Stimulated activated CD4-positive, alpha-beta T cell treated with anti-CD3 and anti-CD28 coated beads, Interleukin-1b, Interleukin-23, amount 100 ng/mL, for 24 hours (primary cell): Measurements from ENCODE around the gene MARCHF2.
A peak's percentile ranks its signal among the peaks of the same experiment; 100 is the strongest.
"Not testable (repeated sequence)": the region's sequence is repeated elsewhere in the genome, so short reads cannot be mapped to it uniquely, and the experiment has no call there.

Source experiments
- DNase-seq, 4 experiments: peaks; one replicate each; pipeline ENCODE4 v3.0.0-alpha.2; 2020; ENCODE audit warnings: low read depth in 4 of 4, low spot score in 1 of 4

MARCHF2 gene

GRCh38 chr19:8404391-8405151, 8.5 kb upstream of the MARCHF2 start:
- DNase-seq: no peak

GRCh38 chr19:8410718-8411117, 2.4 kb upstream of the MARCHF2 start:
- not testable (repeated sequence) for DNase-seq

DNA sequence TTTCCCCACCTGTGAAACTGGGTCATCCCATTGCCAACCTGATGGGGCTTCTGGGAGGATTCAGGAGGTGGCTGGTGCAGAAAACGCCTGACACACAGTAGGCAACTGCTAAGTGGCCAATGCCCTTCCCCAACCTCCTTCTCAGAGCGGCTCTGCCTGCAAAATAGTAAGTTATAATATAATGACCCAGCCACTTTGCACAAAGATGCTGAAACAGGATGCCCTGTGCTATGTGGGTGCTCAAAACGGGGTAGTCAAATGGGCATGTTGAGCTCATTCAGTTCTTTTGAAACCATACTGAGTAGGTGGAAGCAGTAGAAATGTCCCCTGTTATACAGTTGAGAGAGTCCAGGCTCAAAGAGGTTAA, 507 bp downstream of the MARCHF2 start:
- DNase-seq: no peak

DNA sequence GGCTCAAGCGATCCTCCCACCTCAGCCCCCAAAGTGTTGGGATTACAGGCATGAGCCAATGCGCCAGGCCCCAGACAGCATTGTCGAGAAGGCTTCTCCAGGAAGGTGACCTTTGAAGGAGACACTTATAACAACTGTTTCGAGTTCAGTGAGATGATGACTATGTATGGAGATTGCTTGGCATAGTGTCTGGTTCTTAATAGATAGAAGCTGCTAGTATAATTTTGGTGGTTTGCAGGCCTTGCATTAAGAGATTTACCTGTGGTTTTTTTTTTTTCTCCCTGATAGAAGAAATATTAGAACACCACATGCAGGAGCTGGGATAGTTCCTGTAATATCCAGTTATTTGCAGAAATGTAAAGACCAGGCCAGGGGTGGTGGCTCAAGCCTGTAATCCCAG, 3.7 kb downstream of the MARCHF2 start:
- no peak for DNase-seq

DNA sequence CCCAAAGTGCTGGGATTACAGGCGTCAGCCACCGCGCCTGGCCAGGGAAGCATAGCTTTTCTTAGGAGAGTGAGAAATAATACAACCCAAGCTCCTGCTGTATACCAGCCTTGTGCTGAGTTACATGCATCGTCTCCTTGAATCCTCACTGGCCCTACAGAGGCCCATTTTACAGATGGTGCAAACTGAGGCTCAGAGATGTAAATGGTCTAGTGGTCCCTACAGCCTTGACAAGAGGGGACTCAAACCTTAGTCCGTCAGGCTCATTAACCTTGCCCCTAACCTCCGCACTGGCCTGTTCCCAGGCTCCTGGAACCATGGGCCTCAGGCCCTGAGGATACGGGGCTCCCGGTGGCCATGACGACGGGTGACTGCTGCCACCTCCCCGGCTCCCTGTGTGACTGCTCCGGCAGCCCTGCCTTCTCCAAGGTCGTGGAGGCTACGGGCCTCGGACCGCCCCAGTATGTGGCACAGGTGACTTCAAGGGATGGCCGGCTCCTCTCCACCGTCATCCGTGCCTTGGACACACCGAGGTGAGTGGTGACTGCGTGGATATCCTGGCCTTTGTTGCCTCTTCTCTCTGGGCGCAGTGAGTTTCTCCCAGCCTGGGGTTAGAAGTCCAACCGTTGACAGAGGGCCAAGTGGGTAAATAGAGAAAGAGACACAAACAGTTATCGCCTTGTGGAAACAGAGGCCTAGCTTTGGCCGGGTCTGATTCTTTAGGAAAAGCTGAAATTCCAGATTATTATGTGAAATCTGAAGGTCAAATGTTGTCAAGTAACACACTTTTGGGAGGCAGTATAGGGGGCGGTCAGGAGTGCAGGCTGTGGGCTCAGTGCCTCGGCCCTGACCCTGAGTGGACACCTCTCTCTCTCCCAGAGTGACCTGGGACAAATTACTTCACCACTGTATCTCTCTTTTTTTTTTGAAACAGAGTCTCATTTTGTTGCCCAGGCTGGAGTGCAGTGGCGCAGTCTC, 8.7 kb downstream of the MARCHF2 start:
- no peak for DNase-seq

DNA sequence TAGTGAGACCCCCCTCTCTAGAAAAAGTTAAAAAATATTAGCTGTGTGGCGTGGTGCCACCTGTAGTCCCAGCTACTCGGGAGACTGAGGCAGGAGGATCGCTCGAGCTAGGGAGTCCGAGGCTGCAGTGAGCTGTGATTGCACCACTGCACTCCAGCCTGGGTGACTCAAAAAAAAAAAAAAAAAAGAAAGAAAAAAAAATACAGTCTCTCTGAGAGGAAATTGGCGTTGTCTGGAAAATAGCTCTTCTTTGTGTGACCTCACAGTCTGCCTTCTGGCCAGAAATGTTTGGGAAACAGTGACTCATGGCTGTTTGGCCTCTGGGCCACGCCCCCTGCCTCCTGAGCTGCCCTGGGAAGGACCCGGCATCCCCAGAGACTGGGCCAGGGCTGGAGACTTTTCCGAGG, 10.7 kb downstream of the MARCHF2 start:
- no peak for DNase-seq

GRCh38 chr19:8425331-8425730, 12.2 kb downstream of the MARCHF2 start:
- DNase-seq: not testable (repeated sequence)

GRCh38 chr19:8426283-8426682, 13.2 kb downstream of the MARCHF2 start:
- no peak for DNase-seq

DNA sequence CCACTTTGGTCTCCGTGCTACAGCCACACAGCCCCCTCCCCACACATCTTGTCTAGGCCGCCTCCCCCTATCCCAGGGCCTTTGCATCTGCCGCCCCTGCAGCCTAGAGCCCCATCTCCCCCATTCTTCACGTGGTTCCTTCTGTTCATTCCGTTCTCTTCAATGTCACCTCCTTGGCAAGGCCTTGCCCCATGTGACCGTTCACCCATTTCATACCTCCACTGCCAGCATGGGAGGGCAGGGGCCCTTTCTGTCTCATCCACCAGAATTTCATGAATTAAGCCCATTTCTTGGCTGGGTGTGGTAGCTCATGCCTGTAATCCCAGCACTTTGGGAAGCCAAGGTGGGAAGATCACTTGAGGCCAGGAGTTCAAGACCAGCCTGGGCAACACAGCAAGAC, 15.9 kb downstream of the MARCHF2 start:
- DNase-seq: no peak

DNA sequence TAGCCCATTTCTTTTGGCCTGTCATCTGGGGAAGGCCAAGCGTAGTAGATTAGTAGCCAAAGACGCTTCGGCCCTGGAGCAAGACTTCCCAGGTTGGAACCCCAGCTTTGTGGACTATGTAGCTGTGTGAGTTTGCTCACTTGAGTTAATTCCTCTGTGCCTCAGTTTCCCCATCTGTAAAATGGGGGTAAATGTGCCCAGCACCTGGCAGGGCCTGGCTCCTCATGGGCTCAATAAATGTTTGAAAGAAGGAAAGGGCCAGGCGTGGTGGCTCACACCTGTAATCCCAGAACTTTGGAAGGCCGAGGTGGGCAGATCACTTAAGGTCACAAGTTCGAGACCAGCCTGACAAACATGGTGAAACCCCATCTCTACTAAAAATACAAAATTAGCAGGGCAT, 16.7 kb downstream of the MARCHF2 start:
- no peak for DNase-seq

DNA sequence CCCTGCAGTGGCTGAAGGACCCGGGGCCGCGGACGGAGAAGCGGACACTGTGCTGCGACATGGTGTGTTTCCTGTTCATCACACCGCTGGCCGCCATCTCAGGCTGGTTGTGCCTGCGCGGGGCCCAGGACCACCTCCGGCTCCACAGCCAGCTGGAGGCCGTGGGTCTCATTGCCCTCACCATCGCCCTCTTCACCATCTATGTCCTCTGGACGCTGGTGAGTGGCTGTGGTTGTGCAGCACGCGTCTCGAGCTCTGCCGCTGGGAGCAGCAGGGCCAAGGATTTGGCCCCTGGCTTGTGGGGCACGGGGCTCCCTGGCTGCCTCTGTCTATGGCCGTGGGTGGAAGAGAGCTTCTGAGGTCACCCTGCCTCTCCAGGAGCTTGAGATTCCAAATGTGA, 17.5 kb downstream of the MARCHF2 start:
- DNase-seq: no peak

DNA sequence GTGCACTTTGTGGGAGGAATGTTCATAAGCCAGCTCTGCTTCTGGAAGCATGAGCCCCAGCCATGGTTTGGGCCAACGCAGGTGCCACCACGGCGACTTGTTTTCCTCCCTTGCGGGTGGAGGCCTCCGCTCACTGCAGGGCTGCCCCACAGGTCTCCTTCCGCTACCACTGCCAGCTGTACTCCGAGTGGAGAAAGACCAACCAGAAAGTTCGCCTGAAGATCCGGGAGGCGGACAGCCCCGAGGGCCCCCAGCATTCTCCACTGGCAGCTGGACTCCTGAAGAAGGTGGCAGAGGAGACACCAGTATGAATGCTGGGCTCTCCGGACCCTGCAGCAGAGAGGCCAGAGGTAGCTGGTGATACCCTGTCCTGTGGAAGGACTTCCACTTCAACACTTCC, 25.1 kb downstream of the MARCHF2 start:
- no peak for DNase-seq

DNA sequence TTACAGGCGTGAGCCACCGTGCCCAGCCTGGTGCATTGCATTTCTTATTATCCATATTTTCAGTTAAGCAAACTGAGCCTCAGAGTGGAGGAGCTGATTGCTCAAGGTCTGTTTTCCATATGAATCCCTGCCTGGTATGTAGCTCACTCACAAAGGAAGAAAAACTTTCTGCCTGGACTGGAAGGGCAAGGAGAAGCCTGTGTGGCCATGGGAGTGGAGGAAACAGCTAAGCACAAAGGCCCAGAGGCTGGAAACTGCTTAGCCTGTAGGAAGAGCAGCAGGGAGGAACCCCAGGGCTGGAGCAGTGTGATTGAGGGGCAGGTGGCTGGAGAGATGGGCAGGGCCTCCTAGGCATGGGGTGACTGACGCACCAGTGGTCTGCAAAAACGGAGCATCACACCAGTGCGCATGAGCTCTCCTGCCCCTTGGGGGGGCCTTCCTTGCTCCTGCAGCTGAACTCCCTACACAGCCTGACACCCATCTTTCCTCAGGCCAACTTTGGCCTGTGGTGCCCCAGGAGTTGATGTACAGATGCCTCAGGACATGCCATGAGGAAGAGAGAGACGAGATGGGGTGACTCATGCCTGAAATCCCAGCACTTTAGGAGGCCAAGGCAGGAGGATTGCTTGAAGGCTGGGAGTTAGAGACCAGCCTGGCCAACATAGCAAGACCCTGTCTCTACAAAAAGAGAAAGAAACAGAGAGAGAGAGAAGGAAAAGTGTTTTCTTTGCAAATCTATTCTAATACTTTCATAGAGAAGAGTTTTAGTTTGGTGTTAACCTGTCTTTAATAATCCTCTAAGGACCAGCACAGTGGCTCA, 28.8 kb downstream of the MARCHF2 start:
- DNase-seq: no peak

DNA sequence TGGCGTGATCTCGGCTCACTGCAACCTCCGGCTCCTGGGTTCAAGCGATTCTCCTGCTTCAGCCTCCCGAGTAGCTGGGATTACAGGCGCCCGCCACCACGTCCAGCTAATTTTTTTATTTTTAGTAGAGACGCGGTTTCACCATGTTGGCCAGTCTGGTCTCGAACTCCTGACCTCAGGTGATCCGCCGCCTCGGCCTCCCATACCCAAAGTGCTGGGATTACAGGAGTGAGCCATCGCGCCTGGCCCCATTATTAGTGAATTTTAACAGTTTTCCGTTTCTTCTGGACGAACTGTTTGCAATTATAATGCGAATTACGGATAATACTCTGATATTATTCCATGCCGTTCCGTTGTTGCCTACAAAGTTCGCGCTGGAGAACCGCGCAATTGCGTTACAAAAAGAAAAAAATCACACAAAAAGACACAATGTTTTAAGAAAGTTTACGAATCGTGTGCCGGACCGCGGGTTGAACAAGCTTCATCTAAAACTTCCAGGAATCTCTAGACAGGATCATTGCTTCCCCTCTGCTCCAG, 31.1 kb downstream of the MARCHF2 start:
- not testable (repeated sequence) for DNase-seq

DNA sequence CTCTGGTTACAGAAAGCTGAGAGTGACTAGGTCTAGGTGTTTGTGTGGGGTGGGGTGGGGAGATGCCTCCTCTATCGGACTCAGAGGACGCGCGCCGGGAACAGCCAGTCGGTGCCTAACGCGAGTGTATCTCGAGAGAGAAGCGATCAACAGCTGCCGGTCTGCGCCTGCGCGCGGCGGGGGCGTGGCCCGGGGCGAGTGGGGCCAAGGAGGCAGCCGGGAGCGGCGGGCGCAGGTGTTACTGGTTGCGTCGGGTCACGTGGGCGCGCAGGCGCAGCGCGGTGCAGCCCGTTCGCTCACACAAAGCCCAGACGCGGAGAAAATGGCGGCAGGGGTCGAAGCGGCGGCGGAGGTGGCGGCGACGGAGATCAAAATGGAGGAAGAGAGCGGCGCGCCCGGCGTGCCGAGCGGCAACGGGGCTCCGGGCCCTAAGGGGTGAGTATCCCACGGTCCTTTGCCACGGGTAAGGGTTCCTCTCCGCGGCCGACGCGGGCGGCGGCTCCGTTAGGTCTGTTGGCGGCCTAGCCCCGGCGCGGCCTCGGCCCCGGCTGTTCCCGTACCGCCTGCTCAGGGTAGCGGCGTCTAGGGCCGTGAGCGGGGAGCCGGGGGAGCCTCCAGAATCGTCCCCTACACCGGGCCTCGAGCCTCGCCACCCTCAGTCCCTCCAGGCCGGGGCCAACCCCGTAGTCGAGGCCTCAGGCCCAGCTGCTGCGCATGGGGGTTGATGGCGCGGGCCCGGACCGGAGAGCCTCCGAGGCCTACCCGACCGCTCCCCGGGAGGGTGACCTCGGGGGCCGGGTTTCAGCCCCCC, 31.8 kb downstream of the MARCHF2 start, which contains the start of gene HNRNPM:
Gene HNRNPM, plus strand, starts transcription at position 299 of the 811 bp plus-strand sequence. Its CDS starts 24 bp downstream, at position 323.
- peak; percentile 99 to 100 (median 100) for DNase-seq

- peak in 3 of 4 experiments; percentile 12 to 36 (median 17) for DNase-seq
These were observed 32.4 kb downstream of the MARCHF2 start for GRCh38 chr19:8445488-8446001.

DNA sequence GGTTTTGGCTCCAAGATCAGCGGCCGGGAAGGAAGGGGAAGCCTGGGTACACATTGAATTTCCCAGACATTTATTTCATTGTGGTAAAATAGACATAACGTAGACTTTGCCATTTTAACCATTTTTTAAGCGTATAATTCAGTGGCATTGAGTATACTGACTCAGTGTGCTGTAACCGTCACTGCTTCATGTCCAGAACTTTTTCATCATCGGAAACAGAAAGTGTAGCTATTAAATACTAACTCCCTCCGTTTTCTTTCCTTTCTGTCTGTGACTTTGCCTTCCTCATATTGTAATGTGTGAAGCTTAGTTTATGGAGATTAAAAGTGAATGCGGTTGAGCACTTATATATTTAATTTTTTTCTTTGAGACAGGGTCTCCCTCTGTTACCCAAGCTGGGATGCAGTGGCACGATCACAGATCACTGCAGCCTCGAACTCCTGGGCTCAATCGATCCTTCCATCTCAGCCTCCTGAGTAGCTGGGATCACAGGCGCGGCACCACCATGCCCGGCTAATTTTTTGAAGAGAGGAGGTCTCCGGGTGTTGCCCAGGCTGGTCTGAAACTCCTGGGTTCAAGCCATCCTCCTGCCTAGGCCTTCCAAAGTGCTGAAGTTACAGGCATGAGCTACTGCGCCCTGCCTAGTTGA, 33.1 kb downstream of the MARCHF2 start:
- no peak for DNase-seq

DNA sequence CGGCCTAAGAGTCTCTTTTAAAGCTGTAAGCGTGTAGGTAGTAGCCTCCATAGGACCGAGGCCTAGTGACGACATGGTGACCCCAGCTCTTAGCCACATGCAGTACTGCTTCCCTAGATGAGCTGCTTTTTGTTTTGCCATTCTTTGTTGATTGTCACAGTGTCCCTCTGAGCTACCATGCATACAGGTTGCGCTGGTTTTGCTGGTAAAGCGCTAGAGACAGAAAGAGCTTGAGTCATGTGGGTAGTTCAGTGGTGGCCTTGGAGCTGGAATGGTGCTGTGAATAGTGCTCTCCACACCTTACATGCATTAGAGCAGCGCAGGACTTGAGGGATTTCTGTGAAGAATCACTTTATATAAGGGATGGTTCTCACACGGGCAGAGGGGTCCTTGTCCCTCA, 36.7 kb downstream of the MARCHF2 start:
- no peak for DNase-seq

DNA sequence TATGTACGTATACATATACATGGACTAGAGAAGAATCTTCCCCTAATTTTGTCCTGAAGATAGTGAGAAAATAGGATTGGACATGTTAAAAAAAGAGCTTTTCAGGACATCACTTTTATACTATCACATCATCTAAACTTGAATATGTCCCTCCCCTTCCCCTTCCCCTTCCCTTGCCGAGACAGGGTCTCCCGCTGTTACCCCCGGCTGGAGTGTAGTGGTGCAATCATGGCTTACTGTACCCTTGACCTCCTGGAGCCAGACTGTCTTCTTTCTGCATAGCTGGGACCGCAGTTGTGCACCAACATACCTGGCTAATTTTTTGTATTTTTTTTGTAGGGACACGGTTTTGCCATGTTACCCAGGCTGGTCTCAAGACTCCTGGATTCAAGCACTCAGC, 38.3 kb downstream of the MARCHF2 start:
- DNase-seq: no peak
